Vagina (tissue), 2 donors: ENCODE results near the gene AAGAB.

Experiments
- POLR2A ChIP-seq, 2 donors: fragments of 450-650 bp; IDR thresholded peaks; one replicate each; pipeline ENCODE4 v1.6.1; 2017; ENCODE audit warnings: antibody characterized with exemption in 2 of 2, mild to moderate bottlenecking in 2 of 2, moderate library complexity in 2 of 2
- POLR2AphosphoS5 ChIP-seq, 2 donors: sonication (generic); formaldehyde crosslinking; IDR thresholded peaks; one replicate each; pipeline ENCODE4 v1.9.0; 2017; ENCODE audit warnings: antibody characterized with exemption in 2 of 2, mild to moderate bottlenecking in 2 of 2, low read depth in 1 of 2; ENCODE audit not compliant: insufficient read depth in 1 of 2
- TF ChIP-seq, protein P1 (sequence below), 3 experiments: fragments of 450-650 bp in 2 of 3; fragments of 200-600 bp in 1 of 3; sonication (generic) in 1 of 3; IDR thresholded peaks; one replicate each; pipeline ENCODE4 v1.5.1; 2017 to 2019; ENCODE audit warnings: antibody characterized with exemption in 3 of 3, mild to moderate bottlenecking in 2 of 3, moderate library complexity in 2 of 3

- TF ChIP-seq, protein P1, sequence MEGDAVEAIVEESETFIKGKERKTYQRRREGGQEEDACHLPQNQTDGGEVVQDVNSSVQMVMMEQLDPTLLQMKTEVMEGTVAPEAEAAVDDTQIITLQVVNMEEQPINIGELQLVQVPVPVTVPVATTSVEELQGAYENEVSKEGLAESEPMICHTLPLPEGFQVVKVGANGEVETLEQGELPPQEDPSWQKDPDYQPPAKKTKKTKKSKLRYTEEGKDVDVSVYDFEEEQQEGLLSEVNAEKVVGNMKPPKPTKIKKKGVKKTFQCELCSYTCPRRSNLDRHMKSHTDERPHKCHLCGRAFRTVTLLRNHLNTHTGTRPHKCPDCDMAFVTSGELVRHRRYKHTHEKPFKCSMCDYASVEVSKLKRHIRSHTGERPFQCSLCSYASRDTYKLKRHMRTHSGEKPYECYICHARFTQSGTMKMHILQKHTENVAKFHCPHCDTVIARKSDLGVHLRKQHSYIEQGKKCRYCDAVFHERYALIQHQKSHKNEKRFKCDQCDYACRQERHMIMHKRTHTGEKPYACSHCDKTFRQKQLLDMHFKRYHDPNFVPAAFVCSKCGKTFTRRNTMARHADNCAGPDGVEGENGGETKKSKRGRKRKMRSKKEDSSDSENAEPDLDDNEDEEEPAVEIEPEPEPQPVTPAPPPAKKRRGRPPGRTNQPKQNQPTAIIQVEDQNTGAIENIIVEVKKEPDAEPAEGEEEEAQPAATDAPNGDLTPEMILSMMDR (IDR thresholded peaks at IDR 0.05), result no peak
- TF ChIP-seq POLR2AphosphoS5 (IDR thresholded peaks at IDR 0.05; ENCODE audit: insufficient read depth in 1 of 2, low read depth in 1 of 2), result no peak
- TF ChIP-seq POLR2A (IDR thresholded peaks at IDR 0.05), result no peak
These were observed 91.3 kb downstream of the AAGAB start for GRCh38 chr15:67163180-67163579.
